K562 (cell line): ENCODE data around the gene NUP153. TPM values are rescaled to one million over a fixed set of nuclear protein-coding genes. Genes with fewer than 3 reads are reported as not detected.

Source experiments
- ATAC-seq: fragments of 200-7000 bp; cut with Tn5 transposase; 3 replicates; pipeline ENCODE4 v1.9.1; 2020; ENCODE audit warnings: moderate library complexity
- BruUV-seq: library from RNA; stranded (reverse); fragments of 400-500 nt; replicated peaks from 2 replicates; lab custom pipeline; 2021; lab: Mats Ljungman, UMichigan
- CTCF ChIA-PET: fragments of 300-600 bp; formaldehyde crosslinking; extraction: SDS; loops from one replicate; lab custom pipeline; 2021; ENCODE audit warnings: low intra/inter-chr PET ratio; lab: Yijun Ruan, JAX
- POLR2A ChIA-PET: fragments of 300-600, 350-650 bp; sonication (Branson Sonifier 250); formaldehyde crosslinking; extraction: SDS; loops from one replicate; lab custom pipeline; 2021; ENCODE audit warnings: antibody characterized with exemption, inconsistent platforms; lab: Yijun Ruan, JAX
- DNase-seq, 4 experiments: peaks; one replicate each; pipeline versions ENCODE4 v3.0.0 to v3.0.0-alpha.2; 2011 to 2018; ENCODE audit warnings: low spot score in 3 of 4, mixed read lengths in 3 of 4; ENCODE audit errors: extremely low read depth in 1 of 4
- FAIRE-seq: peaks from 2 replicates; lab custom pipeline; 2011; peaks lifted over from hg19 to GRCh38; lab: Jason Lieb, UNC
- H2AFZ ChIP-seq: 2 replicates; pipeline ENCODE4 v1.6.0; 2011; ENCODE audit warnings: low read depth, low read length, control low read depth, inconsistent platforms
- H3K27ac ChIP-seq: fragments of 200-600 bp; 3 replicates; pipeline ENCODE4 v1.8.0; 2011; ENCODE audit warnings: low read depth, mild to moderate bottlenecking, control low read depth, inconsistent platforms, low read length, moderate library complexity, mixed read lengths; ENCODE audit errors: extremely low read depth
- H3K27me3 ChIP-seq, 2 experiments: fragments of 300-600 bp in 1 of 2; 2 replicates in 1 of 2; 3 replicates in 1 of 2; pipeline versions ENCODE4 v1.6.0 to v1.8.0; 2011; ENCODE audit warnings: inconsistent platforms in 2 of 2, low read length in 2 of 2, mild to moderate bottlenecking in 1 of 2, mixed read lengths in 1 of 2, moderate library complexity in 1 of 2; ENCODE audit not compliant: control insufficient read depth in 2 of 2, insufficient read depth in 2 of 2
- H3K36me3 ChIP-seq: fragments of 300-600 bp; 3 replicates; pipeline ENCODE4 v1.8.0; 2011; ENCODE audit warnings: mild to moderate bottlenecking, low read length, inconsistent platforms; ENCODE audit not compliant: control insufficient read depth, insufficient read depth
- H3K4me1 ChIP-seq, 2 experiments: fragments of 200-600 bp in 1 of 2; replicated peaks in 1 of 2; 2 replicates in 1 of 2; 3 replicates in 1 of 2; pipeline versions ENCODE4 v1.5.1 to v1.8.0; 2011; ENCODE audit warnings: inconsistent platforms in 2 of 2, low read length in 2 of 2, mild to moderate bottlenecking in 1 of 2, mixed read lengths in 1 of 2, moderate library complexity in 1 of 2; ENCODE audit not compliant: control insufficient read depth in 2 of 2, insufficient read depth in 2 of 2
- H3K4me2 ChIP-seq: 2 replicates; pipeline ENCODE4 v1.6.1; 2011; ENCODE audit warnings: low read length, control low read depth, inconsistent platforms, mixed read lengths; ENCODE audit not compliant: insufficient read depth
- H3K4me3 ChIP-seq: fragments of 200-600 bp; sonication (generic), shearing (Covaris generic); 2 replicates; pipeline ENCODE4 v1.5.1; 2016; ENCODE audit warnings: control low read depth, inconsistent platforms
- H3K79me2 ChIP-seq: fragments of 200-600 bp; 3 replicates; pipeline ENCODE4 v1.8.0; 2011; ENCODE audit warnings: low read length, inconsistent platforms; ENCODE audit not compliant: control insufficient read depth, insufficient read depth
- H3K9ac ChIP-seq, 2 experiments: 2 replicates each; pipeline versions ENCODE4 v1.6.0 to v1.6.1; 2011; ENCODE audit warnings: low read depth in 2 of 2, low read length in 2 of 2, control low read depth in 1 of 2, inconsistent platforms in 1 of 2, mild to moderate bottlenecking in 1 of 2, mixed read lengths in 1 of 2; ENCODE audit not compliant: insufficient read depth in 1 of 2
- H3K9me1 ChIP-seq: one replicate; pipeline ENCODE4 v1.6.0; 2011; ENCODE audit warnings: inconsistent platforms, mild to moderate bottlenecking, low read length, moderate library complexity; ENCODE audit not compliant: control insufficient read depth, insufficient read depth
- H3K9me3 ChIP-seq: replicated peaks from 2 replicates; pipeline ENCODE4 v1.5.1; 2011; ENCODE audit warnings: low read depth, low read length, inconsistent platforms; ENCODE audit not compliant: control insufficient read depth, insufficient read depth
- H4K20me1 ChIP-seq: replicated peaks from 2 replicates; pipeline ENCODE4 v1.6.1; 2011; ENCODE audit warnings: low read length, inconsistent platforms, mixed read lengths; ENCODE audit not compliant: control insufficient read depth, insufficient read depth
- ARID1B ChIP-seq: fragments of 450-650 bp; IDR thresholded peaks from 2 replicates; pipeline ENCODE4 v1.6.1; 2016; ENCODE audit warnings: antibody characterized with exemption, mild to moderate bottlenecking, inconsistent platforms
- CBX3 ChIP-seq, 2 experiments: IDR thresholded peaks; 1 replicate in 1 of 2; 2 replicates in 1 of 2; pipeline ENCODE4 v1.6.1; 2012; ENCODE audit warnings: inconsistent platforms in 2 of 2, low read length in 2 of 2, borderline replicate concordance in 1 of 2, control low read depth in 1 of 2
- EGR1 ChIP-seq: fragments of 450-650 bp; conservative IDR thresholded peaks from 2 replicates; pipeline ENCODE4 v1.6.1; 2017; ENCODE audit warnings: mild to moderate bottlenecking
- ETV1 ChIP-seq: fragments of 450-650 bp; conservative IDR thresholded peaks from 2 replicates; pipeline ENCODE4 v1.6.1; 2016; ENCODE audit warnings: missing genetic modification characterization, control low read depth, low read depth, missing compliant biosample characterization
- ETV5 ChIP-seq: sonication (generic); formaldehyde crosslinking; IDR thresholded peaks from 2 replicates; pipeline ENCODE4 v1.4.0; 2020; ENCODE audit warnings: low read depth, mild to moderate bottlenecking, missing genetic modification reagents
- FOXK2 ChIP-seq, 2 experiments: fragments of 450-650 bp; IDR thresholded peaks in 1 of 2; conservative IDR thresholded peaks in 1 of 2; 2 replicates each; pipeline ENCODE4 v1.6.1; 2016; ENCODE audit warnings: low read depth in 2 of 2, mild to moderate bottlenecking in 1 of 2
- KLF13 ChIP-seq: fragments of 450-650 bp; IDR thresholded peaks from 2 replicates; pipeline ENCODE4 v1.6.1; 2016; ENCODE audit warnings: missing genetic modification characterization, low read depth, mild to moderate bottlenecking, missing compliant biosample characterization, moderate library complexity, borderline replicate concordance
- KLF16 ChIP-seq: IDR thresholded peaks from 2 replicates; pipeline ENCODE4 v1.6.1; 2016; ENCODE audit warnings: antibody characterized with exemption
- MYC ChIP-seq, 2 experiments: fragments of 250-450 bp in 1 of 2; sonication (Bioruptor Pico) in 1 of 2; IDR thresholded peaks; 2 replicates each; pipeline versions ENCODE4 v1.5.1 to v1.6.1; 2012 to 2021; ENCODE audit warnings: low read depth in 2 of 2, borderline replicate concordance in 1 of 2, improper control_type of control experiment in 1 of 2, low read length in 1 of 2, mild to moderate bottlenecking in 1 of 2, moderate library complexity in 1 of 2
- PRMT5 ChIP-seq: sonication (generic); formaldehyde crosslinking; IDR thresholded peaks from 2 replicates; pipeline ENCODE4 v1.5.0; 2020; ENCODE audit warnings: missing genetic modification reagents
- PRPF4 ChIP-seq: fragments of 200-400 bp; formaldehyde crosslinking; IDR thresholded peaks from one replicate; pipeline ENCODE4 v1.6.1; 2017; ENCODE audit warnings: low read length, low read depth, mild to moderate bottlenecking; ENCODE audit not compliant: insufficient read depth, poor library complexity, severe bottlenecking
- RCOR1 ChIP-seq, 2 experiments: IDR thresholded peaks; 2 replicates each; pipeline ENCODE4 v1.6.1; 2012; ENCODE audit warnings: low read depth in 2 of 2, low read length in 2 of 2, borderline replicate concordance in 1 of 2, improper control_type of control experiment in 1 of 2
- RFX1 ChIP-seq: fragments of 450-650 bp; IDR thresholded peaks from 2 replicates; pipeline ENCODE4 v1.6.1; 2016; ENCODE audit warnings: mild to moderate bottlenecking, moderate library complexity
- RNF2 ChIP-seq: sonication (generic); IDR thresholded peaks from 2 replicates; pipeline ENCODE4 v1.6.1; 2016
- SMARCA4 ChIP-seq: fragments of 450-650 bp; IDR thresholded peaks from 2 replicates; pipeline ENCODE4 v1.6.1; 2016
- YY1 ChIP-seq, 3 experiments: IDR thresholded peaks; 2 replicates each; pipeline ENCODE4 v1.6.1; 2011; ENCODE audit warnings: low read length in 2 of 3, mild to moderate bottlenecking in 2 of 3, moderate library complexity in 2 of 3, borderline replicate concordance in 1 of 3, control low read depth in 1 of 3, low read depth in 1 of 3; ENCODE audit not compliant: insufficient read depth in 3 of 3, insufficient replicate concordance in 2 of 3, control insufficient read depth in 1 of 3, insufficient read length in 1 of 3; ENCODE audit errors: extremely low read depth in 1 of 3
- WGBS: fragments of 100-300 bp; shearing (Covaris generic); methylation state at CpG from one replicate; pipeline ENCODE4 v1.1.6; 2016; ENCODE audit warnings: low coverage, mixed read lengths; ENCODE audit not compliant: insufficient coverage; ENCODE audit errors: missing lambda C conversion rate; 5-methylcytosine and 5-hydroxymethylcytosine counted together
- in situ Hi-C: fragments of 300-500 bp; cut with MboI; formaldehyde crosslinking; loops from 4 replicates; pipeline ENCODE4 v1.15.0; 2018; ENCODE audit warnings: inconsistent platforms, mixed read lengths
- intact Hi-C: fragments of 100-400 bp; cut with micrococcal nuclease; formaldehyde crosslinking; loops from 2 replicates; pipeline ENCODE4 v1.14.2; 2022
- polyA plus RNA-seq, 8 experiments: library from polyadenylated mRNA; depleted of rRNA in 4 of 8; stranded (reverse) in 5 of 8; unstranded in 3 of 8; fragments of >200 nt; fragmentation: Nextera tagmentation in 2 of 8; fragmentation: Illumina TruSeq in 1 of 8; extraction: Ambion mirVana in 2 of 8; extraction: Trizol in 1 of 8; gene quantifications; 2 replicates each; pipeline versions ENCODE4 v1.2.1 to v1.2.3, GENCODE V29; 2011 to 2014; ENCODE audit warnings: inconsistent platforms in 1 of 8, missing spikeins in 1 of 8
- total RNA-seq, 7 experiments: library from RNA; depleted of rRNA in 6 of 7; stranded (reverse); fragments of >200 nt in 6 of 7; fragmentation: Illumina TruSeq in 2 of 7; extraction: Trizol in 2 of 7; gene quantifications; 2 replicates each; pipeline versions ENCODE4 v1.2.1 to v1.2.3, GENCODE V29; 2011 to 2021; ENCODE audit warnings: low replicate concordance in 1 of 7

Gene NUP153
- total and polyA plus RNA-seq, 9 of the 15 experiments (the other 6 are each of a cell fraction or from before 2014, with no cell fraction given), result 21.9 to 110 (median 84.8) TPM

DNA sequence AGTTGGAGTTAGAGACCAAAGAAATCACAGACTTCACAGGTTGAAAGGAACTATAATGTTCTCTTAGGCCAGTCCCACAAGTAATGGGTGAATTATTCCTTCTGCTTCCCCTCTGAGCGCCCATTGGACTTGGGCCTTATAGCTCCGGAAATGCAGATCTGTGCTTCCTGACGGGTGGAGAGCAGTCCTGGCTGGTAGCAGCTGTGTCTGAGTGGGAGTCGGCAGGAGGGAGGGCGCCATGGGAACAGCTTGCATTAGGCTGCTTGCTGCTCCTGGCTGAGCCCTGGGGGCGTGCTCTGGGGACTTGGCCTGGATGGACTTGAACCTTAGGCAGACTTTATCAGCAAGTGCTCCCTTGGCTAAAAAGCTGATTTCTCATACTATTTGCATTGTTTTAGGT lies 18.4 kb upstream of the NUP153 start:
- POLR2A ChIA-PET, result interaction anchor here (0.7 kb wide), 1 partner anchor 9 kb away, joined by 3 read pairs; no protein-coding TSS in a partner anchor
- Histone ChIP-seq H3K36me3 (no peaks in the 10 kb centered on the region), H2AFZ (peak overlapping the region; percentile 87), H3K27me3 (no peaks in the 10 kb centered on the region), H3K4me1 (peaks cover 4 to 13% of the 10 kb centered on the region in 2 experiments), H3K9me1 (no peaks in the 10 kb centered on the region), H3K79me2 (no peaks in the 10 kb centered on the region), H3K9ac (peak overlapping the region in 1 of 2 experiments; percentile 70; a peak in 2 of 4 replicates), H3K9me3 (no peaks in the 10 kb centered on the region), H4K20me1 (no peaks in the 10 kb centered on the region), H3K27ac (peak overlapping the region; percentile 5; the same call in 2 of the 3 replicates), H3K4me2 (peak overlapping the region; percentile 42; the same call in 1 of the 2 replicates), H3K4me3 (no peak overlapping the region)
- ATAC-seq (peak; percentile 90), DNase-seq (peak; percentile 44 to 85 (median 70)), FAIRE-seq (peak; percentile 69)
- BruUV-seq, result no TSS peak
- WGBS, result 7% methylated on average over 6 of the region's 6 CpGs
- CTCF ChIA-PET, result no interaction called here
- intact Hi-C loops (no loop called here), in situ Hi-C loops (no loop called here)
- TF ChIP-seq EGR1, result peak; percentile 61
- peak; percentile 36; the same call in 1 of the 2 replicates for TF ChIP-seq KLF13 (tag)
- 0 out of 2 replicates have a peak, but pooled peaks have one; percentile 11 for TF ChIP-seq ARID1B
- 0 out of 2 replicates have a peak, but pooled peaks have one; percentile 36 for TF ChIP-seq RNF2
- no peak for TF ChIP-seq PRPF4
- 0 out of 4 replicates have a peak, but pooled peaks of 1 of the 2 experiments have one; percentile 17 for TF ChIP-seq FOXK2 (conservative IDR thresholded peaks at IDR 0.05 in 1 of 2, IDR thresholded peaks at IDR 0.05 in 1 of 2; ENCODE audit: low read depth in 2 of 2)
- TF ChIP-seq RFX1, result peak; percentile 83
- TF ChIP-seq ETV1 (tag), result peak; percentile 44; the same call in 1 of the 2 replicates
- peak; percentile 69; the same call in 1 of the 2 replicates for TF ChIP-seq KLF16
- TF ChIP-seq RCOR1 (IDR thresholded peaks at IDR 0.05; ENCODE audit: borderline replicate concordance in 1 of 2, low read depth in 2 of 2, low read length in 2 of 2), result peak in 1 of 2 experiments; percentile 76; a peak in 1 of 4 replicates
- peak; percentile 34; the same call in 1 of the 2 replicates for TF ChIP-seq MYC (IDR thresholded peaks at IDR 0.05; ENCODE audit: low read depth, low read length)
- TF ChIP-seq MYC (CRISPR knock-in tag; IDR thresholded peaks at IDR 0.05; ENCODE audit: borderline replicate concordance, low read depth), result no peak
- TF ChIP-seq ETV5 (CRISPR knock-in tag), result 0 out of 2 replicates have a peak, but pooled peaks have one; percentile 42
- TF ChIP-seq PRMT5 (CRISPR knock-in tag), result no peak
- peak; percentile 27 for TF ChIP-seq SMARCA4
- TF ChIP-seq YY1 (IDR thresholded peaks at IDR 0.05; ENCODE audit: borderline replicate concordance in 1 of 3, control insufficient read depth in 1 of 3, extremely low read depth in 1 of 3, insufficient read depth in 3 of 3, insufficient read length in 1 of 3, insufficient replicate concordance in 2 of 3, low read depth in 1 of 3, low read length in 2 of 3), result peak in 2 of 3 experiments; percentile 29 to 68
- TF ChIP-seq CBX3 (IDR thresholded peaks at IDR 0.05; ENCODE audit: borderline replicate concordance in 1 of 2, low read length in 2 of 2), result peak in 1 of 2 experiments; percentile 44; a peak in 1 of 3 replicates
